ENCODE data around the gene ZNF384. TPM values are rescaled to one million over a fixed set of nuclear protein-coding genes. Genes with fewer than 3 reads are reported as not detected.

Gene ZNF384
- total and polyA plus RNA-seq, 2 experiments from 2014 or later: 20.5 to 35.9 TPM

DNA sequence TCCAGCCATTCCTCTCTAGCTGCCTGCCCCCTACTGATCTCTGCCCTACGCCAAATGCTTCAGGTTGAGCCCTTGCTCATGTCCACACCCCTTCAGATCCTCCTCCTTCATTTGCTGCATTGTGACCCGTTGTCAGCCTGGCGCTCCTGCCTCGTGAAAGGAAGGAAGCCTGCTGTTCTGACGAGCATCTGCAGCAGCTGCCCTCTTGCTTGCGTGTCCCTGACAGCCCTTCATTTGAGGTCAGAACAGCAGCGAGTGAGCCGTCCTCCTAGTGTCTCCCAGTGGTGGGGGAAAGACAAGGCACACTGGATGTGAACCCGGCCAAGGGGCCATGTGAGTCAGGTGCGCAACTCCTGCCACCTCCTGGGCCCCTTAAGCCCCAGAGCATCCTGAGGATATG, 14.5 kb upstream of the ZNF384 start:
- peak; percentile 27 for ATAC-seq
- Mint-ChIP-seq H3K27me3 (ENCODE audit: insufficient read depth, low read depth, poor library complexity) (peaks cover 34% of the 10 kb centered on the region), H3K36me3 (ENCODE audit: low read depth) (peaks cover under 1% of the 10 kb centered on the region; the same call in 1 of the 3 replicates), H3K9me3 (peaks cover 4% of the 10 kb centered on the region), H3K4me1 (peaks cover 17% of the 10 kb centered on the region), H3K27ac (no peak overlapping the region), H3K4me3 (peak overlapping the region; percentile 16; the same call in 2 of the 3 replicates)
- peaks cover 8% of the 10 kb centered on the region for H3K4me1 ChIP-seq (ENCODE audit: insufficient read depth)
- no peak overlapping the region for H2AFZ ChIP-seq
- H3K4me3 ChIP-seq: no peak overlapping the region; the same call in 1 of the 2 replicates
- no peak for TF ChIP-seq POLR2AphosphoS5 (IDR thresholded peaks at IDR 0.05; ENCODE audit: low read depth)
- TF ChIP-seq, protein P1, sequence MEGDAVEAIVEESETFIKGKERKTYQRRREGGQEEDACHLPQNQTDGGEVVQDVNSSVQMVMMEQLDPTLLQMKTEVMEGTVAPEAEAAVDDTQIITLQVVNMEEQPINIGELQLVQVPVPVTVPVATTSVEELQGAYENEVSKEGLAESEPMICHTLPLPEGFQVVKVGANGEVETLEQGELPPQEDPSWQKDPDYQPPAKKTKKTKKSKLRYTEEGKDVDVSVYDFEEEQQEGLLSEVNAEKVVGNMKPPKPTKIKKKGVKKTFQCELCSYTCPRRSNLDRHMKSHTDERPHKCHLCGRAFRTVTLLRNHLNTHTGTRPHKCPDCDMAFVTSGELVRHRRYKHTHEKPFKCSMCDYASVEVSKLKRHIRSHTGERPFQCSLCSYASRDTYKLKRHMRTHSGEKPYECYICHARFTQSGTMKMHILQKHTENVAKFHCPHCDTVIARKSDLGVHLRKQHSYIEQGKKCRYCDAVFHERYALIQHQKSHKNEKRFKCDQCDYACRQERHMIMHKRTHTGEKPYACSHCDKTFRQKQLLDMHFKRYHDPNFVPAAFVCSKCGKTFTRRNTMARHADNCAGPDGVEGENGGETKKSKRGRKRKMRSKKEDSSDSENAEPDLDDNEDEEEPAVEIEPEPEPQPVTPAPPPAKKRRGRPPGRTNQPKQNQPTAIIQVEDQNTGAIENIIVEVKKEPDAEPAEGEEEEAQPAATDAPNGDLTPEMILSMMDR (conservative IDR thresholded peaks at IDR 0.05; ENCODE audit: low read depth in 2 of 2): peak in 1 of 2 experiments; percentile 16; a peak in 1 of 4 replicates
- TF ChIP-seq, protein P2, sequence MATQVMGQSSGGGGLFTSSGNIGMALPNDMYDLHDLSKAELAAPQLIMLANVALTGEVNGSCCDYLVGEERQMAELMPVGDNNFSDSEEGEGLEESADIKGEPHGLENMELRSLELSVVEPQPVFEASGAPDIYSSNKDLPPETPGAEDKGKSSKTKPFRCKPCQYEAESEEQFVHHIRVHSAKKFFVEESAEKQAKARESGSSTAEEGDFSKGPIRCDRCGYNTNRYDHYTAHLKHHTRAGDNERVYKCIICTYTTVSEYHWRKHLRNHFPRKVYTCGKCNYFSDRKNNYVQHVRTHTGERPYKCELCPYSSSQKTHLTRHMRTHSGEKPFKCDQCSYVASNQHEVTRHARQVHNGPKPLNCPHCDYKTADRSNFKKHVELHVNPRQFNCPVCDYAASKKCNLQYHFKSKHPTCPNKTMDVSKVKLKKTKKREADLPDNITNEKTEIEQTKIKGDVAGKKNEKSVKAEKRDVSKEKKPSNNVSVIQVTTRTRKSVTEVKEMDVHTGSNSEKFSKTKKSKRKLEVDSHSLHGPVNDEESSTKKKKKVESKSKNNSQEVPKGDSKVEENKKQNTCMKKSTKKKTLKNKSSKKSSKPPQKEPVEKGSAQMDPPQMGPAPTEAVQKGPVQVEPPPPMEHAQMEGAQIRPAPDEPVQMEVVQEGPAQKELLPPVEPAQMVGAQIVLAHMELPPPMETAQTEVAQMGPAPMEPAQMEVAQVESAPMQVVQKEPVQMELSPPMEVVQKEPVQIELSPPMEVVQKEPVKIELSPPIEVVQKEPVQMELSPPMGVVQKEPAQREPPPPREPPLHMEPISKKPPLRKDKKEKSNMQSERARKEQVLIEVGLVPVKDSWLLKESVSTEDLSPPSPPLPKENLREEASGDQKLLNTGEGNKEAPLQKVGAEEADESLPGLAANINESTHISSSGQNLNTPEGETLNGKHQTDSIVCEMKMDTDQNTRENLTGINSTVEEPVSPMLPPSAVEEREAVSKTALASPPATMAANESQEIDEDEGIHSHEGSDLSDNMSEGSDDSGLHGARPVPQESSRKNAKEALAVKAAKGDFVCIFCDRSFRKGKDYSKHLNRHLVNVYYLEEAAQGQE (IDR thresholded peaks at IDR 0.05; ENCODE audit: unreplicated experiment): no peak
- H3K27me3 ChIP-seq (ENCODE audit: insufficient read depth): peaks cover 28% of the 10 kb centered on the region
- H4K20me1 ChIP-seq (replicated peaks; ENCODE audit: insufficient read depth): no peaks in the 10 kb centered on the region
- H3K27ac ChIP-seq (ENCODE audit: low read depth): no peak overlapping the region
- H3K79me2 ChIP-seq (replicated peaks; ENCODE audit: insufficient read depth): 0 out of 2 replicates have a peak, but pooled peaks cover 3% of the 10 kb centered on the region
- peaks cover 14% of the 10 kb centered on the region; the same call in 1 of the 2 replicates for H3F3A ChIP-seq (replicated peaks; ENCODE audit: low read depth)
- H3K9me2 ChIP-seq (ENCODE audit: insufficient read depth): no peaks in the 10 kb centered on the region
- peak overlapping the region; percentile 38; the same call in 1 of the 2 replicates for H3K4me2 ChIP-seq
- peak; percentile 69 for DNase-seq (ENCODE audit: low spot score)
- H3K36me3 ChIP-seq (ENCODE audit: insufficient read depth): no peaks in the 10 kb centered on the region

DNA sequence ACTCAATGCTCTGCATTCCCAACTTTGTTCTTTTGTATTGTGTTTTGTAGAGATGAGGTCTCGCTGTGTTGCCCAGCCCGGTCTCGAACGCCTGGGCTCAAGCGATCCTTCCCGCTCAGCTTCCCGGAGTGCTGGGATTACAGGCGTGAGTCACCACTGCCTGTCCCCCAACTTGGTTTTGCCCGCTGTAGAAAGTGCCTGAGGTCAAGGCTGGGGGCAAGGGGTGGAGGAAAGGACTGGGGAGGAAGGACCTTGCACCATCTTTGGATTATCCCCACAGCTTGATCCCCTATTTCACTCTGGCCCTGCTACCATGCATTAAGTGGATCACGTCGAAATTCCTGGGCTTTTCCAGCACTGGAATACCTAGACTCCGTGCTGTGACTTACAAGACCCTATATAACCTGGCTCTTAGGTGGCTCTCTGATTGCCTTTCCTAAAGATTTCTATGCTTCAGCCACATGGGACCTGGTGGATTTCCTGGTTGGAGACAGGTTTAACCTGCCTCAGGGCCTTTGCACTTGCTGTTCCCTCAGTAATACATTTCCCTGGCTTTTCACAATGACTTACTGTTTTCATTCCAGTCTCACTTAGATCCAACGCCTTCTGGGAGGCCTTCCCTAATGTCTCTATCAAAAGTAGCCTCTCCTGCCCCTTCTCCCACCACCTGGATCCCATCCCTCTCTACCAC, 12.0 kb upstream of the ZNF384 start:
- no peak overlapping the region for H3K27ac ChIP-seq (ENCODE audit: low read depth)
- H3K27ac Mint-ChIP-seq: no peak overlapping the region
- H3K27me3 Mint-ChIP-seq (ENCODE audit: insufficient read depth, low read depth, poor library complexity): peaks cover 36% of the 10 kb centered on the region
- H2AFZ ChIP-seq: peak overlapping the region; percentile 97
- peaks cover 27% of the 10 kb centered on the region for H3K4me1 Mint-ChIP-seq
- ATAC-seq: no peak
- peaks cover 14% of the 10 kb centered on the region; the same call in 1 of the 2 replicates for H3F3A ChIP-seq (replicated peaks; ENCODE audit: low read depth)
- no peaks in the 10 kb centered on the region for H4K20me1 ChIP-seq (replicated peaks; ENCODE audit: insufficient read depth)
- peak; percentile 42 for DNase-seq (ENCODE audit: low spot score)
- 0 out of 2 replicates have a peak, but pooled peaks cover 3% of the 10 kb centered on the region for H3K79me2 ChIP-seq (replicated peaks; ENCODE audit: insufficient read depth)
- H3K4me3 Mint-ChIP-seq: peak overlapping the region; percentile 85
- H3K9me3 Mint-ChIP-seq: peaks cover 4% of the 10 kb centered on the region
- H3K9me2 ChIP-seq (ENCODE audit: insufficient read depth): no peaks in the 10 kb centered on the region
- peak overlapping the region; percentile 90 for H3K4me3 ChIP-seq
- peaks cover 6% of the 10 kb centered on the region; the same call in 2 of the 3 replicates for H3K36me3 Mint-ChIP-seq (ENCODE audit: low read depth)
- no peaks in the 10 kb centered on the region for H3K36me3 ChIP-seq (ENCODE audit: insufficient read depth)
- H3K4me2 ChIP-seq: peak overlapping the region; percentile 95
- H3K27me3 ChIP-seq (ENCODE audit: insufficient read depth): peaks cover 28% of the 10 kb centered on the region
- peaks cover 15% of the 10 kb centered on the region for H3K4me1 ChIP-seq (ENCODE audit: insufficient read depth)
- TF ChIP-seq ZNF331 (CRISPR knock-in tag; IDR thresholded peaks at IDR 0.05; ENCODE audit: low read depth) (no peak), JUNB (IDR thresholded peaks at IDR 0.05; ENCODE audit: unreplicated experiment) (no peak), ZNF114 (CRISPR knock-in tag; IDR thresholded peaks at IDR 0.05) (no peak), CREB1 (CRISPR knock-in tag; IDR thresholded peaks at IDR 0.05; ENCODE audit: low read depth) (no peak), STAT1 (IDR thresholded peaks at IDR 0.05; ENCODE audit: unreplicated experiment) (no peak)
- TF ChIP-seq, protein P3, sequence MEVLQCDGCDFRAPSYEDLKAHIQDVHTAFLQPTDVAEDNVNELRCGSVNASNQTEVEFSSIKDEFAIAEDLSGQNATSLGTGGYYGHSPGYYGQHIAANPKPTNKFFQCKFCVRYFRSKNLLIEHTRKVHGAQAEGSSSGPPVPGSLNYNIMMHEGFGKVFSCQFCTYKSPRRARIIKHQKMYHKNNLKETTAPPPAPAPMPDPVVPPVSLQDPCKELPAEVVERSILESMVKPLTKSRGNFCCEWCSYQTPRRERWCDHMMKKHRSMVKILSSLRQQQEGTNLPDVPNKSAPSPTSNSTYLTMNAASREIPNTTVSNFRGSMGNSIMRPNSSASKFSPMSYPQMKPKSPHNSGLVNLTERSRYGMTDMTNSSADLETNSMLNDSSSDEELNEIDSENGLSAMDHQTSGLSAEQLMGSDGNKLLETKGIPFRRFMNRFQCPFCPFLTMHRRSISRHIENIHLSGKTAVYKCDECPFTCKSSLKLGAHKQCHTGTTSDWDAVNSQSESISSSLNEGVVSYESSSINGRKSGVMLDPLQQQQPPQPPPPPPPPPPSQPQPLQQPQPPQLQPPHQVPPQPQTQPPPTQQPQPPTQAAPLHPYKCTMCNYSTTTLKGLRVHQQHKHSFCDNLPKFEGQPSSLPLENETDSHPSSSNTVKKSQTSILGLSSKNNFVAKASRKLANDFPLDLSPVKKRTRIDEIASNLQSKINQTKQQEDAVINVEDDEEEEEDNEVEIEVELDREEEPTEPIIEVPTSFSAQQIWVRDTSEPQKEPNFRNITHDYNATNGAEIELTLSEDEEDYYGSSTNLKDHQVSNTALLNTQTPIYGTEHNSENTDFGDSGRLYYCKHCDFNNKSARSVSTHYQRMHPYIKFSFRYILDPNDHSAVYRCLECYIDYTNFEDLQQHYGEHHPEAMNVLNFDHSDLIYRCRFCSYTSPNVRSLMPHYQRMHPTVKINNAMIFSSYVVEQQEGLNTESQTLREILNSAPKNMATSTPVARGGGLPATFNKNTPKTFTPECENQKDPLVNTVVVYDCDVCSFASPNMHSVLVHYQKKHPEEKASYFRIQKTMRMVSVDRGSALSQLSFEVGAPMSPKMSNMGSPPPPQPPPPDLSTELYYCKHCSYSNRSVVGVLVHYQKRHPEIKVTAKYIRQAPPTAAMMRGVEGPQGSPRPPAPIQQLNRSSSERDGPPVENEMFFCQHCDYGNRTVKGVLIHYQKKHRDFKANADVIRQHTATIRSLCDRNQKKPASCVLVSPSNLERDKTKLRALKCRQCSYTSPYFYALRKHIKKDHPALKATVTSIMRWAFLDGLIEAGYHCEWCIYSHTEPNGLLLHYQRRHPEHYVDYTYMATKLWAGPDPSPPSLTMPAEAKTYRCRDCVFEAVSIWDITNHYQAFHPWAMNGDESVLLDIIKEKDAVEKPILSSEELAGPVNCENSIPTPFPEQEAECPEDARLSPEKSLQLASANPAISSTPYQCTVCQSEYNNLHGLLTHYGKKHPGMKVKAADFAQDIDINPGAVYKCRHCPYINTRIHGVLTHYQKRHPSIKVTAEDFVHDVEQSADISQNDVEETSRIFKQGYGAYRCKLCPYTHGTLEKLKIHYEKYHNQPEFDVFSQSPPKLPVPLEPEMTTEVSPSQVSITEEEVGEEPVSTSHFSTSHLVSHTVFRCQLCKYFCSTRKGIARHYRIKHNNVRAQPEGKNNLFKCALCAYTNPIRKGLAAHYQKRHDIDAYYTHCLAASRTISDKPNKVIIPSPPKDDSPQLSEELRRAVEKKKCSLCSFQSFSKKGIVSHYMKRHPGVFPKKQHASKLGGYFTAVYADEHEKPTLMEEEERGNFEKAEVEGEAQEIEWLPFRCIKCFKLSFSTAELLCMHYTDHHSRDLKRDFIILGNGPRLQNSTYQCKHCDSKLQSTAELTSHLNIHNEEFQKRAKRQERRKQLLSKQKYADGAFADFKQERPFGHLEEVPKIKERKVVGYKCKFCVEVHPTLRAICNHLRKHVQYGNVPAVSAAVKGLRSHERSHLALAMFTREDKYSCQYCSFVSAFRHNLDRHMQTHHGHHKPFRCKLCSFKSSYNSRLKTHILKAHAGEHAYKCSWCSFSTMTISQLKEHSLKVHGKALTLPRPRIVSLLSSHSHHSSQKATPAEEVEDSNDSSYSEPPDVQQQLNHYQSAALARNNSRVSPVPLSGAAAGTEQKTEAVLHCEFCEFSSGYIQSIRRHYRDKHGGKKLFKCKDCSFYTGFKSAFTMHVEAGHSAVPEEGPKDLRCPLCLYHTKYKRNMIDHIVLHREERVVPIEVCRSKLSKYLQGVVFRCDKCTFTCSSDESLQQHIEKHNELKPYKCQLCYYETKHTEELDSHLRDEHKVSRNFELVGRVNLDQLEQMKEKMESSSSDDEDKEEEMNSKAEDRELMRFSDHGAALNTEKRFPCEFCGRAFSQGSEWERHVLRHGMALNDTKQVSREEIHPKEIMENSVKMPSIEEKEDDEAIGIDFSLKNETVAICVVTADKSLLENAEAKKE (CRISPR knock-in tag; IDR thresholded peaks at IDR 0.05): no peak

Data from GM23338 (cell line).